ENCODE data around the gene TRAT1. TPM values are rescaled to one million over a fixed set of nuclear protein-coding genes. Genes with fewer than 3 reads are reported as not detected.

TRAT1 gene
- total RNA-seq (2022; extraction: Qiagen RNA extraction; ENCODE audit: low read depth): not detected in 5 replicates

GRCh38 chr3:108822123-108822897, at the start of gene TRAT1:
Gene TRAT1 (plus strand): TSS chr3:108822786. CDS start chr3:108822928, 142 bp downstream.

Other genes starting within 250 kb of the TRAT1 start
- gene CIP2A, start 233.3 kb upstream of the TRAT1 start, total RNA-seq (2022; extraction: Qiagen RNA extraction; ENCODE audit: low read depth): 9.7 to 24.9 TPM (median 21.8 TPM) in 5 replicates
- 2.5 to 4.4 TPM (median 3.7 TPM) in 5 replicates for gene DZIP3, start 233.1 kb upstream of the TRAT1 start, total RNA-seq (2022; extraction: Qiagen RNA extraction; ENCODE audit: low read depth)
- gene RETNLB, start 65.4 kb upstream of the TRAT1 start, total RNA-seq (2022; extraction: Qiagen RNA extraction; ENCODE audit: low read depth): not detected in 5 replicates
- not detected in 5 replicates for gene GUCA1C, start 131.1 kb downstream of the TRAT1 start, total RNA-seq (2022; extraction: Qiagen RNA extraction; ENCODE audit: low read depth)